Measurements from ENCODE around the gene CBR4.
"Not testable (repeated sequence)": the region's sequence is repeated elsewhere in the genome, so short reads cannot be mapped to it uniquely, and the experiment has no call there.

Gene CBR4

GRCh38 chr4:168992952-168993482, 17.0 kb downstream of the CBR4 start:
- not testable (repeated sequence) for DNase-seq

GRCh38 chr4:168981942-168982341, 28.1 kb downstream of the CBR4 start:
- no peak for DNase-seq

- DNase-seq, result no peak
These were observed 28.6 kb downstream of the CBR4 start for GRCh38 chr4:168981460-168981859.

GRCh38 chr4:168979338-168979737, 30.7 kb downstream of the CBR4 start:
- no peak for DNase-seq

- no peak for DNase-seq
These were observed 31.9 kb downstream of the CBR4 start for GRCh38 chr4:168978001-168978700.

- no peak for DNase-seq
These were observed 37.5 kb downstream of the CBR4 start for GRCh38 chr4:168972596-168972995.

GRCh38 chr4:168960716-168961115, 49.3 kb downstream of the CBR4 start:
- no peak for DNase-seq

GRCh38 chr4:168955674-168956073, 54.4 kb downstream of the CBR4 start:
- DNase-seq, result no peak

- DNase-seq, result not testable (repeated sequence)
These were observed 57.2 kb downstream of the CBR4 start for GRCh38 chr4:168952821-168953246.

- no peak for DNase-seq
These were observed 64.8 kb downstream of the CBR4 start for GRCh38 chr4:168945291-168945690.

GRCh38 chr4:168942985-168943384, 67.1 kb downstream of the CBR4 start:
- no peak for DNase-seq

Data from activated effector memory CD4-positive, alpha-beta T cell treated with anti-CD3 and anti-CD28 coated beads, Interleukin-2, amount 50 U/mL, for 16 hours (primary cell).